ENCODE data around the gene C1orf115.

GRCh38 chr1:220746851-220747250 lies 56.7 kb downstream of the C1orf115 start:
- no peak for TF ChIP-seq CTCF (IDR thresholded peaks at IDR 0.05; ENCODE audit: insufficient read depth, low read length)
- TF ChIP-seq POLR2AphosphoS5 (IDR thresholded peaks at IDR 0.05; ENCODE audit: low read depth), result no peak
- TF ChIP-seq REST (IDR thresholded peaks at IDR 0.05; ENCODE audit: insufficient replicate concordance, low read depth), result no peak
- TF ChIP-seq GABPA (IDR thresholded peaks at IDR 0.05; ENCODE audit: low read depth), result no peak
- TF ChIP-seq SPI1 (IDR thresholded peaks at IDR 0.05; ENCODE audit: borderline replicate concordance, low read depth), result no peak
